ENCODE results near the gene NCKAP5.

NCKAP5 gene

GRCh38 chr2:133062931-133063665, 505.2 kb downstream of the NCKAP5 start:
- DNase-seq = no peak

- DNase-seq = no peak
Observed at GRCh38 chr2:133061874-133062593, 506.2 kb downstream of the NCKAP5 start.

DNA sequence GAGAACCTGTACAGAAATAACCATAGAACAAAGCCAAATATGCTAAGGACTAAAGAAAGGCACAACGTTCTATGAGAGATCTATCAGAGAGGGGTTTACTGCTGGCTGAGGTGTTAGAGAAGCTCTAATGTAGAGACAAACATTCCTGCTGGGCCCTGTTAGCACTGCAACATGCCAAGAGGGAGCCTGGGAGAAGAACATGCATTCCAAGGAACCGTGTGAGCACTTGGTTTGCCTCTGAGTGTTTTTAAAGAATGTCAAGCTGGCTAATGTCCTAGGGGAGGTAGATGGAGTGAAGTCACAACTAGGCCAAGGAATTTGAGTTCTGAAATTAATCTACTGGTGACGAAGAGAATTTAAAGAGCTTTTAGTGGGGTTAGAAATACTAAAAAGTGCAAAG, 514.0 kb downstream of the NCKAP5 start:
- no peak for DNase-seq

DNA sequence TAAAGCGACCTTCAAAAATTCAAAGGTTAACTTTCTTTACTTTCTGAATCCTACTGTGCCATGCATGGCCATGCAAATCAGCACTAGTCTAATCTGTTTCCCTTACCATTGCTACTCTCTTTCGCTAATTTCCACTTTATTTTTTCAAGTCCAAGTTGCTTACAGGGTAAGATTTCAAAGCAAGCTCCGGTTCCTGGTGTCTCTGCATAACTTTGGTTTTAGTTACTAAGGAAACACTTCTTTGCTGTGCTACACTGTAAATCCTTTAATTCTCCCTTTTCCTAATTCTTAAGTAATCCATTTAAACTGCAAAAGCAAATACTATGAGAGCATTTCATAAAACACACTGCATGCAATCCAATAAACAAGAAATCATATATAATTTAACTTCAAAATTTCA, 514.7 kb downstream of the NCKAP5 start:
- no peak for DNase-seq

DNA sequence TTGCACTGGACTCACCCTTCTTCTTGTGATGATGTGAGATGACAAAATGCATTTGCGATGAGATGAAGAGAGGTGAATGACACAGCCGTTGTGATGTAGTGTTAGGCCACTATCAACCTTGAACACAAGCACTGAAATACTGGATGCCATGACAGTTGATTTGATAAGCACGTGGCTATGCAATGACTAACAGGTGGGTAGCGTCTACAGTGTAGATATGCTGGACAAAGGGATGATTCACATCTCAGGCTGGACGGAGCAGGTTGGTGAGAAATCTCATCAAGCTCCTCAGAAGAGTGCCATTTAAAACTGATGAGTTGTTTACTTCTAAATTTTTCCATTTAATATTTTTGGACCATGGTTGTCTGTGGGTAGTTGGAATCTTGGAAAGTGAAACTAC, 522.5 kb downstream of the NCKAP5 start:
- DNase-seq = no peak

GRCh38 chr2:133044556-133044955, 523.7 kb downstream of the NCKAP5 start:
- DNase-seq = no peak

DNA sequence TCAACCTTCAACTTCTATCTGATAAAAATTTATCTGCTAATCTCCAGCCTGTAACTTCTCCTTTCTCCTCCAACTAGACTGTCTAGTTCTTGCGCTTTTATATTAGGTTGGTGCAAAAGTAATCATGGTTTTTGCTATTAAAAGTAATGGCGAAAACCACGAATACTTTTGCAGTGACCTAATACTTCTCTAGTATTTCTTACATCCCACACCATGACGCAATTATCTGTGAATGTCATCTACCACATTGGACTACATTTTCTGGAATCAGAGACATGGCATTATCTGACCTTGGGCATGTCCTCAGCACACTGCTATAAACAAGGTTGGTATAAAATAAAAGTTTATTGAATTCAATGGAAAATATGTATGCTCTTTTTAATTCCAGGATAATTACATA, 528.1 kb downstream of the NCKAP5 start:
- DNase-seq = no peak

DNA sequence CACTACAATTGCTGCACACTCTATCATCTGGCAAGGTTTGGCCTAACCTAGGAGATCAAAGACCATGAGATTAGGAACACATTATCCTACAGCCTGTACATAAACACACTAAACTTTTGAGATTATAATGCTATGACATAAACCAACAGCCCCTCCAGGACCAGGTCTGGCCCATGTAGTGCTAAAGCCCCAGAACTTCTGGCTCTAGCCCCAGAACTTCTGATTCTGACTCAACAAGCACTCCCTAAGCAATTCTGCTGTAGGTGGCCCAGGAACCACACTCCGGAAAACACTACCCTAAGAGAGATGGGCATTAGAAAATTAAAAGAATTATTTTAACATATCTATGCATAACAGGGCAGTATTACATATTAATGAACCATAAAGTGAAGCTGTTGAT, 528.7 kb downstream of the NCKAP5 start:
- no peak for DNase-seq

DNA sequence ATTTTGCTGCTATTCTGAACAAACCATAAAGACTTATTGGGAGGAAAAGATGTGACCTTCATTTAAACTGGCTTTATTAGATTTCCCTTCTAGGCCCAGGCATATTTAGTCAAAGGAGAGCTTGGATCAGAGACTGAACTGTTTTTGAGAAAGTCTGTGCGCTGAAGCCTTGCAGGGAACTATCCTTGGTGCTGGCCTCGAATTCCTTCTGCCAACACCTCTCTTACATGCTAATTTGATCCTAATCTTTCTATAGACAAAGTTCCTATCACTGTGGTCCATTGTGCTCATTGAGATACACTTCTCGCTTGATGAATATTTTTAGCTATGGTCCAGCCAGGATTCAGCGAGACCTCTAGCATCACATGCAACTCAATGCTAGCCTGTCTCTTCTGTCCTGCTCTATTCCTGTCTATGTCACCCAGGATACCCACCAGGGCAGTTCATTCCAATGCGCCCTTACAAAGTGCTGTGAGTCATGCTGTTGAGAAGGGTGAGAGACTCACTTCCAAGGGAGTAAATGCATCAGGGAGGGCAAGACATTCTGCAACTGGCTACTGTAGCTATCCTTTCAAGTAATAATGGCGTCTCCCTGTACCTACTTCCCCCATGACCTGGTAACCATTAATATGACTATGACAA, 541.6 kb downstream of the NCKAP5 start:
- DNase-seq = no peak

- no peak for DNase-seq
Observed at GRCh38 chr2:133025004-133025403, 543.3 kb downstream of the NCKAP5 start.

DNA sequence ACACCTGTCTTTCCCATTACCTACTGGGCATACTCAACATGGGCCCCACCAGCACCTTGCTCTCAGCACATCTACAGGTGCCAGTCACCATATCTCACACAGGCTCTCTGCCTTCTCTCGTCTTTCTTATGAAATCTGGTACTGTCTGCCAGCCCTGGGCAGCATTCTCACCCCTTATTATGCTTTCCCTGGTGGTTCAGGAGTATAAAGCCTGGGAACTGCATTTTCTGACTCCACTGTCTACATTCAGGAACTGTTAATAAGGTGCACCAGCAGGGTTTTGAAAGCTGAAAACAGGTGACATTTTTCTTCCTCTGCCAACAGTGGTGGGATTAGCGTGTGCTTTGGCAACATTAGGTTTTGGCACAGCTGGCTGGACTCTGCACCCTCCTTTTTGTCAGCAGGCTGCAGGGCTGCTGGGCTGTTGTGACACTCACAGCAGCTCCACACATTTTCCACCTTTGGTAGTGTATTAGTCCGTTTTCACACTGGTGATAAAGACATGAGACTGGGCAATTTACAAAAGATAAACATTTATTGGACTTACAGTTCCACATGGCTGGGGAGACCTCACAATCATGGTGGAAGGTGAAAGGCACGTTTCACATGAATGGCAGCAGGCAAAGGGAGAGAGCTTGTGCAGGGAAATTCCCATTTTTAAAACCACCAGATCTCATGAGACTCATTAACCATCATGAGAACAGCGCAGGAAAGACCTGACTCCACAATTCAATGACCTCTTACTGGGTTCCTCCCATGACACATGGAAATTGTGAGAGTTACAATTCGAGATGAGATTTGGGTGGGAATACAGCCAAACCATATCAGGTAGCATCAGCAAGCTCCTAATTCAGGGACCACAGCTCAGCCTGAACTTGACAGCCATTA, 555.2 kb downstream of the NCKAP5 start:
- no peak for DNase-seq

DNA sequence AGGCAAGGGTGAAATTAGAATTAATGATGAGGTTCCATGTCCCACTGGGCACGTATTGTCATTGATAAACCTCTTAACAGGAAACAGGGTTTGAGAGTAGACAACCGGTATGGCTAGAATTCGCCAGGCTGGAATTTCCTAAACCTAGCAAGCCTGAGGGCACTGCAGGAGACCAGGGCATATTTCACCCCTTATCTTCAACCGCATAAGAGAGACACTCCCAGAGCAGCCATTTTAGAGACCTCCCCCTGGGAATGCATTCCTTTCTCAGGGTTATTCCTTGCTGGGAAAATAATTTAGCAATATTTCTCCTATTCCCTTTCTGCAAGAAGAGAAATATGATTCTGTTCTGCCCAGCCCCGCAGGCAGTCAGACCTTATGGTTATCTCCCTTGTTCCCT, 563.6 kb downstream of the NCKAP5 start:
- no peak for DNase-seq

GRCh38 chr2:132999421-132999820, 568.8 kb downstream of the NCKAP5 start:
- DNase-seq = no peak

- no peak for DNase-seq
Observed at GRCh38 chr2:132998221-132998620, 570.0 kb downstream of the NCKAP5 start.

DNA sequence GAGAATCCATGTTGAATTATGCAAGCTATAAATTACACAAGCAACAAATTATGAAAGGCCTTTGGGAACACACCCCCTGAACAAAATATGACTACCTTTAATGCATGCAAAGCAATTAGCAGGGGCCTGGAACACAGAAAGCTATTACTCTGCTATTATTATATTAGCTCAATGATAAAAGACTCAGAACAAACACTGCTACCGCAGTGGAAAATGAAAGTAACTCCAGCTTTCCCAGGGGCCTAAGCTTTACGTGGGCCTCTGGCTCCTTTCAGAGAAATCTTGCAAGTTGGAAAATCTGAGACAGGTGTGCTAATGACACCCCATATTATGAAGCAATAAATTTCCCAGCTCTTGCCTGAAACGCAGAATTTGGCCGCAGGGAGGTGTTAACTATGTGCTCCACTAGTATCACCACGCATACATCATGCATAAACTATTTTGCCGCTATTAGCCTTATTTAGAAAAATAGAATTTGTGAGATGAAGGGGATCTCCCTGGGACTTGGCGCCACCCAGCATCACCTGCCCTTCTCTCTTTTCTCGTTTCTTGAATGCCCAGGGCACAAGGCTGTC, 576.7 kb downstream of the NCKAP5 start:
- no peak for DNase-seq

GRCh38 chr2:132984731-132985130, 583.5 kb downstream of the NCKAP5 start:
- DNase-seq = no peak

DNA sequence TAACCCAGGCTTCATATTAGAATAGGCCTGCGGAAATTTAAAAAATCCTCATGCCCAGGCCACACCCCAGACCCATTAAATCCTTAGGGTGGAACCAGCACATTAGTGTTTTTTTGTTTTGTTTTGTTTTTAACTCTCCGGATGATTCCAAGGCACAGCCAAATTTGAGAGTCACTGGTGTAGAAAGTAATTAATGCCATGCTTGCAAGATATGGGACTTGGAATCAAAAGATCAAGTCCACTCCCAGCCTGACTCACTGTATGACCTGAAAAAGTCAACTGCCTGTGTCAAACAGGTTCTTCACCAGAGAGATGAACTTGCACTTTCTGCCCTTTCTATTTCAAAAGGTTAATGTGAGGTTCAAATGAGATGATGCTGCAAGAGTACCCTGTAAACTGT, 588.0 kb downstream of the NCKAP5 start:
- DNase-seq = no peak

DNA sequence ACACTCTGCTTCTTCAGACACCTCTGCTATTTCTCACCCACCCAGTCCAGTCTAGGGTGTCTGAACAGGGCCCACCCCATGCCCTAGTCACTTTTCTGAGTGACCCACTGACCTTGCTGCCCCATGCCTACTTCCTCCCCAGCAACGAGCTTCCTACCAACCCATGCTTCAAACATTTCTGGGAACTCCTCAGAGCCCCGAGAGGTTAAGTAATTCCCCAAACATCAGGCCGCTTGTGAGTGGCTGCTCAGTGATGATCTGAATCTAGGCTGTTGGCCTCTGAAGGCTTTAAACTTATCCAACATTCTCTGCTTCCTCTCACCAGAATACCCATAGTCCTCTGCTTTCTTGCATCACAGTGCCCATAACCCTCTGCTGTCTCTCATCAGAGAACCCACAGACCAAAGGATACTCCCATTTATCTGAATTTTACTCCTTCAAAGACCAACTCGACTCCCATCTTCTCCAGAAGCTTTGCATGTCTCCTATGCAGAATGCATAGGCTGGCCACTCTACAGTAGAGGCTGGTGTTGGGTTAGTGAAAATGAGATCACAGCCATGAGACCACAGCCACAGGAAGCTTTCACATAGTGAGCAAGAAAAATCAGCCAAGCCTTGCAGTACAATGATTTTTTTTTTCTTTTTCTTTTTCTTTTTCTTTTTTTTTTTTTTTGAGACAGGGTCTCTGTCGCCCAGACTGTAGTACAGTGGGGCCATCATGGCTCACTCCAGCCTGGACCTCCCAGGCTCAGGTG, 588.7 kb downstream of the NCKAP5 start:
- DNase-seq = no peak

DNA sequence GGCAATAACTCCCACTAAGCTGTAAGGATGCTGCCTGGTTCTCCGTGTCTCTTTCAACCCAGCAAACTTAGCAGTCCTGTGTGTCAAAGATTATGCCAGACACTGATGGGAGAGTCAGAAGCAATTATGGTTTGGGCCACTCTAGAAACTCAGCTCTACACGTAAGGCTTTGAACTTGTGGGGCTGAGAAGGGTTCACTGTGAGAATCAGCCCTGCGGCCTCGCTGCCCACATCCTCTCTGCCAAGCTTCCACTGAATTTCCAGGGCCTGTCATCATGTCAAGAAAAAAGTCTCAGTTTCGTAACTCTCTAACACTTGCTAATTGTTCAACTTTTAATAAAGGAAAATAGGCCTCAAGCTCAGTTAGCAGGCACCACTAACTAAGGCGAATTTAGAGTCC, 589.4 kb downstream of the NCKAP5 start:
- DNase-seq = no peak

DNA sequence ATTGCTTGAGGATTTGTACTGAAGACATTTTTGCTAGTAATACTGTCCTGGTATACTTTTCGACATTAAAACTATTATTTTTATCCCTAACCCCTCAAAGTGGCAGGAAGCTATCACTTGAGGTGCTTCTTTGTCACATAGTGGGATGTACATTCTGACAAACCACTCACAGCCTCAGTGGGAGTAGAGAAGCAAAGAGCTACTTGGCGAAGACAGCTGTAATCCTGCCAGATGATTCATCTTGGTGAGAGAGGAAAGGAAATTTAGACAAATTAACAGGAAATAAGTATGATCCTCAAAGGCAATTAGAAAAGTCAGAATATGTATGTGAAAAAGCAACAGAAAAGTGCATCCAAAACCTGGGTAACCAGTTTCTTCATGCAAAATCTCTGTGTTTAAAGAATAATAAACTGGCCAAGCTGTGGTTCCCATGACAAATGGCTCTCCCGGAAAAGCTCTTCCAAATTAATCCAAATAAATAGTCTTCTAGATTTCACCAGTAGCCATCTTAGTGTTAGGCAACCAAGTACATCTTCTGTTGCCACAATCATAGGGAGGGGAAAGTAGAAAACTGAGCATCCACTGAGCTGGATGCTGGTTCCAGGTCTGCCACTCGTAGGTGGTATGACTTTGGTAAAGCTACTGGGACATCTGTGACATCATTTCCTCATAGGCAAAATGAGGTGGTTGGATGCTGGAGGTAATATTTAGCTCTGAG, 590.3 kb downstream of the NCKAP5 start:
- no peak for DNase-seq
